K562 (cell line): ENCODE results near the gene PRAME. TPM values are rescaled to one million over a fixed set of nuclear protein-coding genes. Genes with fewer than 3 reads are reported as not detected.

Experiments
- CREBBP ChIP-seq: IDR thresholded peaks from one replicate; pipeline ENCODE4 v1.6.1; 2012; ENCODE audit warnings: low read depth, mild to moderate bottlenecking, control low read depth, inconsistent platforms, low read length
- MYC ChIP-seq, 2 experiments: fragments of 250-450 bp in 1 of 2; sonication (Bioruptor Pico) in 1 of 2; IDR thresholded peaks; 2 replicates each; pipeline versions ENCODE4 v1.5.1 to v1.6.1; 2012 to 2021; ENCODE audit warnings: low read depth in 2 of 2, borderline replicate concordance in 1 of 2, improper control_type of control experiment in 1 of 2, low read length in 1 of 2, mild to moderate bottlenecking in 1 of 2, moderate library complexity in 1 of 2
- NELFE ChIP-seq: IDR thresholded peaks from 2 replicates; pipeline ENCODE4 v1.6.1; 2011; ENCODE audit warnings: mild to moderate bottlenecking; ENCODE audit not compliant: insufficient read depth, insufficient read length
- NR0B1 ChIP-seq: fragments of 450-650 bp; IDR thresholded peaks from one replicate; pipeline ENCODE4 v1.6.1; 2018; ENCODE audit warnings: mild to moderate bottlenecking, moderate library complexity; ENCODE audit not compliant: partially characterized antibody
- PCBP1 ChIP-seq: fragments of 200-400 bp; formaldehyde crosslinking; IDR thresholded peaks from 2 replicates; pipeline ENCODE4 v1.6.1; 2018; ENCODE audit warnings: mild to moderate bottlenecking, low read depth, low read length; ENCODE audit not compliant: poor library complexity, severe bottlenecking
- POLR2A ChIP-seq: fragments of 450-650 bp; conservative IDR thresholded peaks from 2 replicates; pipeline ENCODE4 v1.6.1; 2016
- PRPF4 ChIP-seq: fragments of 200-400 bp; formaldehyde crosslinking; IDR thresholded peaks from one replicate; pipeline ENCODE4 v1.6.1; 2017; ENCODE audit warnings: low read length, low read depth, mild to moderate bottlenecking; ENCODE audit not compliant: insufficient read depth, poor library complexity, severe bottlenecking
- SLC30A9 ChIP-seq: fragments of 250-450 bp; sonication (Bioruptor Pico); IDR thresholded peaks from 2 replicates; pipeline ENCODE4 v1.8.0; 2022; ENCODE audit warnings: mild to moderate bottlenecking, moderate library complexity
- SMARCE1 ChIP-seq: fragments of 450-650 bp; IDR thresholded peaks from 2 replicates; pipeline ENCODE4 v1.7.1; 2016; ENCODE audit warnings: mild to moderate bottlenecking
- TAL1 ChIP-seq: fragments of 450-650 bp; IDR thresholded peaks from 2 replicates; pipeline ENCODE4 v1.6.1; 2016; ENCODE audit warnings: mild to moderate bottlenecking
- UBTF ChIP-seq, 2 experiments: IDR thresholded peaks; 2 replicates each; pipeline ENCODE4 v1.6.1; 2012; ENCODE audit warnings: improper control_type of control experiment in 2 of 2, low read depth in 2 of 2, low read length in 2 of 2, borderline replicate concordance in 1 of 2
- polyA plus RNA-seq, 8 experiments: library from polyadenylated mRNA; depleted of rRNA in 4 of 8; stranded (reverse) in 5 of 8; unstranded in 3 of 8; fragments of >200 nt; fragmentation: Nextera tagmentation in 2 of 8; fragmentation: Illumina TruSeq in 1 of 8; extraction: Ambion mirVana in 2 of 8; extraction: Trizol in 1 of 8; gene quantifications; 2 replicates each; pipeline versions ENCODE4 v1.2.1 to v1.2.3, GENCODE V29; 2011 to 2014; ENCODE audit warnings: inconsistent platforms in 1 of 8, missing spikeins in 1 of 8
- total RNA-seq, 7 experiments: library from RNA; depleted of rRNA in 6 of 7; stranded (reverse); fragments of >200 nt in 6 of 7; fragmentation: Illumina TruSeq in 2 of 7; extraction: Trizol in 2 of 7; gene quantifications; 2 replicates each; pipeline versions ENCODE4 v1.2.1 to v1.2.3, GENCODE V29; 2011 to 2021; ENCODE audit warnings: low replicate concordance in 1 of 7
- TF ChIP-seq, protein P1 (sequence below): sonication (generic); formaldehyde crosslinking; IDR thresholded peaks from 2 replicates; pipeline ENCODE4 v1.8.1; 2023; ENCODE audit warnings: mild to moderate bottlenecking, missing genetic modification reagents, moderate library complexity
- TF ChIP-seq, protein P2 (sequence below): fragments of 450-650 bp; formaldehyde crosslinking; conservative IDR thresholded peaks from 2 replicates; pipeline ENCODE4 v1.4.0; 2022; ENCODE audit warnings: mild to moderate bottlenecking, missing genetic modification characterization
- TF ChIP-seq, protein P3 (sequence below): sonication (generic); formaldehyde crosslinking; IDR thresholded peaks from 2 replicates; pipeline ENCODE4 v1.8.0; 2022; ENCODE audit warnings: mild to moderate bottlenecking, missing genetic modification reagents, borderline replicate concordance

Gene PRAME
- total and polyA plus RNA-seq, 9 of the 15 experiments (the other 6 are each of a cell fraction or from before 2014, with no cell fraction given): 662 to 2,141 (median 1,142) TPM

- TF ChIP-seq, protein P1, sequence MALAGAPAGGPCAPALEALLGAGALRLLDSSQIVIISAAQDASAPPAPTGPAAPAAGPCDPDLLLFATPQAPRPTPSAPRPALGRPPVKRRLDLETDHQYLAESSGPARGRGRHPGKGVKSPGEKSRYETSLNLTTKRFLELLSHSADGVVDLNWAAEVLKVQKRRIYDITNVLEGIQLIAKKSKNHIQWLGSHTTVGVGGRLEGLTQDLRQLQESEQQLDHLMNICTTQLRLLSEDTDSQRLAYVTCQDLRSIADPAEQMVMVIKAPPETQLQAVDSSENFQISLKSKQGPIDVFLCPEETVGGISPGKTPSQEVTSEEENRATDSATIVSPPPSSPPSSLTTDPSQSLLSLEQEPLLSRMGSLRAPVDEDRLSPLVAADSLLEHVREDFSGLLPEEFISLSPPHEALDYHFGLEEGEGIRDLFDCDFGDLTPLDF (CRISPR knock-in tag): peak; percentile 99
- TF ChIP-seq TAL1: no peak
- no peak for TF ChIP-seq MYC (IDR thresholded peaks at IDR 0.05; ENCODE audit: low read depth, low read length)
- no peak for TF ChIP-seq MYC (CRISPR knock-in tag; IDR thresholded peaks at IDR 0.05; ENCODE audit: borderline replicate concordance, low read depth)
- no peak for TF ChIP-seq SLC30A9 (CRISPR knock-in tag)
- TF ChIP-seq PRPF4: no peak
- no peak for TF ChIP-seq NR0B1
- TF ChIP-seq UBTF (IDR thresholded peaks at IDR 0.05; ENCODE audit: borderline replicate concordance in 1 of 2, low read depth in 2 of 2, low read length in 2 of 2): no peak
- no peak for TF ChIP-seq SMARCE1
- TF ChIP-seq, protein P2, sequence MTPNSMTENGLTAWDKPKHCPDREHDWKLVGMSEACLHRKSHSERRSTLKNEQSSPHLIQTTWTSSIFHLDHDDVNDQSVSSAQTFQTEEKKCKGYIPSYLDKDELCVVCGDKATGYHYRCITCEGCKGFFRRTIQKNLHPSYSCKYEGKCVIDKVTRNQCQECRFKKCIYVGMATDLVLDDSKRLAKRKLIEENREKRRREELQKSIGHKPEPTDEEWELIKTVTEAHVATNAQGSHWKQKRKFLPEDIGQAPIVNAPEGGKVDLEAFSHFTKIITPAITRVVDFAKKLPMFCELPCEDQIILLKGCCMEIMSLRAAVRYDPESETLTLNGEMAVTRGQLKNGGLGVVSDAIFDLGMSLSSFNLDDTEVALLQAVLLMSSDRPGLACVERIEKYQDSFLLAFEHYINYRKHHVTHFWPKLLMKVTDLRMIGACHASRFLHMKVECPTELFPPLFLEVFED (CRISPR knock-in tag): no peak
- TF ChIP-seq POLR2A: no peak
- TF ChIP-seq, protein P3, sequence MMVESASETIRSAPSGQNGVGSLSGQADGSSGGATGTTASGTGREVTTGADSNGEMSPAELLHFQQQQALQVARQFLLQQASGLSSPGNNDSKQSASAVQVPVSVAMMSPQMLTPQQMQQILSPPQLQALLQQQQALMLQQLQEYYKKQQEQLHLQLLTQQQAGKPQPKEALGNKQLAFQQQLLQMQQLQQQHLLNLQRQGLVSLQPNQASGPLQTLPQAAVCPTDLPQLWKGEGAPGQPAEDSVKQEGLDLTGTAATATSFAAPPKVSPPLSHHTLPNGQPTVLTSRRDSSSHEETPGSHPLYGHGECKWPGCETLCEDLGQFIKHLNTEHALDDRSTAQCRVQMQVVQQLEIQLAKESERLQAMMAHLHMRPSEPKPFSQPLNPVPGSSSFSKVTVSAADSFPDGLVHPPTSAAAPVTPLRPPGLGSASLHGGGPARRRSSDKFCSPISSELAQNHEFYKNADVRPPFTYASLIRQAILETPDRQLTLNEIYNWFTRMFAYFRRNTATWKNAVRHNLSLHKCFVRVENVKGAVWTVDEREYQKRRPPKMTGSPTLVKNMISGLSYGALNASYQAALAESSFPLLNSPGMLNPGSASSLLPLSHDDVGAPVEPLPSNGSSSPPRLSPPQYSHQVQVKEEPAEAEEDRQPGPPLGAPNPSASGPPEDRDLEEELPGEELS: peak; percentile 98
- TF ChIP-seq PCBP1: no peak
- no peak for TF ChIP-seq CREBBP
- TF ChIP-seq NELFE: no peak
These were observed 50.5 kb downstream of the PRAME start, which contains the start of gene ZNF280B (continued) for GRCh38 chr22:22508274-22509176.
